Psoas muscle (tissue), 8 donors: ENCODE results near the gene STAG1. TPM values are rescaled to one million over a fixed set of nuclear protein-coding genes. Genes with fewer than 3 reads are reported as not detected.
A peak's percentile ranks its signal among the peaks of the same experiment; 100 is the strongest.
"Not testable (repeated sequence)": the region's sequence is repeated elsewhere in the genome, so short reads cannot be mapped to it uniquely, and the experiment has no call there.

ENCODE experiments used
- ATAC-seq, 4 donors: fragments of 200-7000 bp; cut with Tn5 transposase; one replicate each; pipeline ENCODE4 v1.9.1; 2020; ENCODE audit warnings: moderate library complexity in 3 of 4, mild to moderate bottlenecking in 2 of 4
- DNase-seq, 2 donors: peaks; one replicate each; pipeline ENCODE4 v3.0.0-alpha.2; 2020
- H3K27ac ChIP-seq: fragments of 200-600 bp; one replicate; pipeline ENCODE4 v1.8.0; 2022
- H3K27me3 ChIP-seq, 3 donors: fragments of 200-600 bp in 1 of 3; one replicate each; pipeline versions ENCODE4 v1.6.1 to v1.8.0; 2013 to 2022; ENCODE audit warnings: low read length in 2 of 3, mild to moderate bottlenecking in 2 of 3, moderate library complexity in 1 of 3; ENCODE audit not compliant: insufficient read depth in 3 of 3
- H3K36me3 ChIP-seq, 2 donors: fragments of 200-600 bp in 1 of 2; one replicate each; pipeline versions ENCODE4 v1.6.1 to v1.8.0; 2013 to 2022; ENCODE audit warnings: low read depth in 1 of 2, mild to moderate bottlenecking in 1 of 2, moderate library complexity in 1 of 2; ENCODE audit not compliant: insufficient read depth in 1 of 2
- H3K4me1 ChIP-seq: fragments of 200-600 bp; one replicate; pipeline ENCODE4 v1.8.0; 2022
- H3K4me3 ChIP-seq: fragments of 200-600 bp; one replicate; pipeline ENCODE4 v1.8.0; 2022; ENCODE audit warnings: mild to moderate bottlenecking
- H3K9me3 ChIP-seq: fragments of 200-600 bp; one replicate; pipeline ENCODE4 v1.8.0; 2022
- WGBS, 3 donors: extraction: QIAGEN DNeasy Blood & Tissue Kit; methylation state at CpG; one replicate each; pipeline versions ENCODE4 v1.1.6 to v1.1.7; 2013; 5-methylcytosine and 5-hydroxymethylcytosine counted together
- intact Hi-C, 2 donors: fragments of 100-400 bp; cut with DNase I; formaldehyde crosslinking; loops; one replicate each; pipeline versions ENCODE4 v1.11.0 to v1.14.2; 2022
- polyA plus RNA-seq, 3 donors: library from polyadenylated mRNA; stranded (reverse); fragments of 200-250 nt; gene quantifications; one replicate each; pipeline ENCODE4 v1.2.3, GENCODE V29; 2013
- total RNA-seq, 4 donors: library from RNA; stranded (reverse); fragmentation: NEBNext Ultra II Directional in 2 of 4; extraction: Animal tissue kit (Norgen Biotek cat#: 25700) in 2 of 4; gene quantifications; one replicate each; pipeline versions ENCODE4 v1.2.1 to v1.2.4, GENCODE V29; 2021 to 2023
- TF ChIP-seq, protein P1 (sequence below): fragments of 200-600 bp; IDR thresholded peaks from one replicate; pipeline ENCODE4 v1.8.0; 2022; ENCODE audit warnings: antibody characterized with exemption
- donor health status: healthy with polysubstance abuse.
- donor health status: DM: no; HTN: no; CAD: no; lungs with moderate emphysema.
- donor health status: Bipolar disorder and iron deficiency.
- donor health status: healthy.
- donor health status: DM: yes; HTN: yes; CAD: no.
- donor health status: DM: no; HTN: no; CAD: no.
- donor health status: DM: no; HTN: no; CAD: no.
- donor health status: DM: yes; HTN: yes; CAD: no.

STAG1 gene
- total and polyA plus RNA-seq, 7 donors = 8.8 to 27.7 (median 19.7) TPM

DNA sequence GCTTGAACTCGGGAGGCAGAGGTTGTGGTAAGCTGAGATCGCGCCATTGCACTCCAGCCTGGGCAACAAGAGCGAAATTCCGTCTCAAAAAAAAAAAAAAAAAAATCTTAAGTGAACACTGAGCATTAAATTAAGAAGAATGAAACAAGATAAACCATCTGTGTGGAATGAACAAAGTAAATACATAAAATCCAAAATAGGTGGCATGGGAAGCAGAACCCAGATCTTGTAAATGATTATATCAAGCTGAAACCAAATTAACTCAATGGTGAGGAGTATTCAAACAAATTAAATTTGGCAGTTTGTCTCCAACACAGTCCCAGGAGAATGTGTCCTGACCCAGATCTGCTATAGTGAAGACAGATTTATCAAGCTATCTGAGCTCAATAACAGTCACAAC lies 32.1 kb downstream of the STAG1 start:
- Histone ChIP-seq H3K9me3 (no peaks in the 10 kb centered on the region), H3K4me3 (no peak overlapping the region), H3K36me3 (no peaks in the 10 kb centered on the region), H3K4me1 (peaks cover 1% of the 10 kb centered on the region), H3K27me3 (no peaks in the 10 kb centered on the region), H3K27ac (no peak overlapping the region)
- DNase-seq (no peak), ATAC-seq (peak in 1 of 4 donors; percentile 37)
- intact Hi-C loops = no loop called here
- 84 to 95% (median 93%) methylated on average over 3 to 5 of the region's 5 CpGs for WGBS, 3 donors
- TF ChIP-seq, protein P1, sequence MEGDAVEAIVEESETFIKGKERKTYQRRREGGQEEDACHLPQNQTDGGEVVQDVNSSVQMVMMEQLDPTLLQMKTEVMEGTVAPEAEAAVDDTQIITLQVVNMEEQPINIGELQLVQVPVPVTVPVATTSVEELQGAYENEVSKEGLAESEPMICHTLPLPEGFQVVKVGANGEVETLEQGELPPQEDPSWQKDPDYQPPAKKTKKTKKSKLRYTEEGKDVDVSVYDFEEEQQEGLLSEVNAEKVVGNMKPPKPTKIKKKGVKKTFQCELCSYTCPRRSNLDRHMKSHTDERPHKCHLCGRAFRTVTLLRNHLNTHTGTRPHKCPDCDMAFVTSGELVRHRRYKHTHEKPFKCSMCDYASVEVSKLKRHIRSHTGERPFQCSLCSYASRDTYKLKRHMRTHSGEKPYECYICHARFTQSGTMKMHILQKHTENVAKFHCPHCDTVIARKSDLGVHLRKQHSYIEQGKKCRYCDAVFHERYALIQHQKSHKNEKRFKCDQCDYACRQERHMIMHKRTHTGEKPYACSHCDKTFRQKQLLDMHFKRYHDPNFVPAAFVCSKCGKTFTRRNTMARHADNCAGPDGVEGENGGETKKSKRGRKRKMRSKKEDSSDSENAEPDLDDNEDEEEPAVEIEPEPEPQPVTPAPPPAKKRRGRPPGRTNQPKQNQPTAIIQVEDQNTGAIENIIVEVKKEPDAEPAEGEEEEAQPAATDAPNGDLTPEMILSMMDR = no peak

DNA sequence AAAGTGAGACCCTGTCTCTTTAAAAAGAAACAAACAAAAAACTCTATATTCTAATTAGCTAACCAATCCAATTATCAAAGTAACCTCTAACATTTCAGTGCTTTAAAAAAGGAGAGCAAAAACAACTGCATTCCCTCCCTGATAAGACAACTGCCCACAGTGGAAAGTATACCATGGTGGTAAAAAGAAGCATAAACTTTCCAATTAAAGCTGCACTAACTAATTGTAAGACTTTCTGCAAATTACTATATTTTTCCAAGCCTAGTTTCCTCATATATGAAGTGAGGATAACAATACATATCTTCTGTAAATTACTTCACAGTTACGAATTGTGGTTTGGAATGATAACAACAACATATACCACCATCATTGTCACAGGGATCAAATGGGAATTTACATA lies 35.5 kb downstream of the STAG1 start:
- DNase-seq (no peak), ATAC-seq (no peak)
- H3K27ac ChIP-seq = no peak overlapping the region
- H3K9me3 ChIP-seq = no peaks in the 10 kb centered on the region
- H3K4me3 ChIP-seq = no peak overlapping the region
- H3K4me1 ChIP-seq = no peaks in the 10 kb centered on the region
- H3K27me3 ChIP-seq = no peaks in the 10 kb centered on the region
- WGBS, 3 donors = 89 to 91% (median 90%) methylated on average over 1 of the region's 1 CpG
- intact Hi-C loops = no loop called here
- TF ChIP-seq, protein P1 = no peak
- H3K36me3 ChIP-seq = peaks cover 0 to 6% of the 10 kb centered on the region in 2 donors

DNA sequence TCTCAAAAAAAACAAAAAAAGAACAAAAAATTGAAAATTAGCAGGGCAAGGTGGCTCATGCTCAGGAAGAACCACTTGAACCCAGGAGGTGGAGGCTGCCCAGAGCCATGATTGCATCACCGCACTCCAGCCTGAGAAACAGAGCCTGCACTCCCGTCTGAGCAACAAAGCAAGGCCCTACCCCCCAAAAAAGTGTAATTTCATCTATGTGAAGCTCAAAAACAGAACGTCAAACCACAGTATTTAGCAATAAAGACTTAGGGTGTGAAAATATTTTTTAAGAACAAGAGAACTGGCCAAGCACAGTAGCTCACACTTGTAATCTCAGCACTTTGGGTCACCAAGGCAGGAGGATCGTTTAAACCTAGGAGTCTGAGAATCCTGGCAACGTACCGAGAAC lies 38.2 kb downstream of the STAG1 start:
- no peak overlapping the region for H3K27ac ChIP-seq
- no peaks in the 10 kb centered on the region for H3K9me3 ChIP-seq
- intact Hi-C loops = no loop called here
- no peak overlapping the region for H3K4me3 ChIP-seq
- WGBS, 3 donors = 91 to 95% (median 94%) methylated on average over 6 of the region's 6 CpGs
- peaks cover under 1% of the 10 kb centered on the region for H3K4me1 ChIP-seq
- H3K36me3 ChIP-seq = peaks cover 0 to 6% of the 10 kb centered on the region in 2 donors
- TF ChIP-seq, protein P1 = no peak
- no peak for DNase-seq
- H3K27me3 ChIP-seq = no peaks in the 10 kb centered on the region
- ATAC-seq = no peak

DNA sequence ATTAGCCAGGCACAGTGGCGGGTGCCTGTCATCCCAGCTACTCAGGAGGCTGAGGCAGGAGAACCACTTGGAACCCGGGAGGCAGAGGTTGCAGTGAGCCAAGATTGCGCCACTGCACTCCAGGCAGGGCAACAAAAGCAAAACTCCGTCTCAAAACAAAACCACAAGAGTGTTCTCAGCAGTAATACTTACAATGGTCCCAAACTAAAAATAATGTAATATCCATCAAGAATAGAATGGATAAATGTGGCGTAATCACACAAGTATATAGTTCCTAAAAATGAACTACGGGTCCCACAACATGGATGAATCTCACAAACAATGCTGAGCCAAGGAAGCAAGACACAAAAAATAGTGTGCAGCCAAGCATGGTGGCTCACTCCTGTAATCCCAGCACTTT lies 39.2 kb downstream of the STAG1 start:
- WGBS, 3 donors = 91 to 99% (median 98%) methylated on average over 6 of the region's 6 CpGs
- H3K9me3 ChIP-seq = no peaks in the 10 kb centered on the region
- H3K36me3 ChIP-seq = peaks cover 0 to 6% of the 10 kb centered on the region in 2 donors
- H3K27ac ChIP-seq = no peak overlapping the region
- intact Hi-C loops = no loop called here
- no peaks in the 10 kb centered on the region for H3K27me3 ChIP-seq
- H3K4me1 ChIP-seq = peaks cover 10% of the 10 kb centered on the region
- DNase-seq (no peak), ATAC-seq (no peak)
- TF ChIP-seq, protein P1 = no peak
- no peak overlapping the region for H3K4me3 ChIP-seq

DNA sequence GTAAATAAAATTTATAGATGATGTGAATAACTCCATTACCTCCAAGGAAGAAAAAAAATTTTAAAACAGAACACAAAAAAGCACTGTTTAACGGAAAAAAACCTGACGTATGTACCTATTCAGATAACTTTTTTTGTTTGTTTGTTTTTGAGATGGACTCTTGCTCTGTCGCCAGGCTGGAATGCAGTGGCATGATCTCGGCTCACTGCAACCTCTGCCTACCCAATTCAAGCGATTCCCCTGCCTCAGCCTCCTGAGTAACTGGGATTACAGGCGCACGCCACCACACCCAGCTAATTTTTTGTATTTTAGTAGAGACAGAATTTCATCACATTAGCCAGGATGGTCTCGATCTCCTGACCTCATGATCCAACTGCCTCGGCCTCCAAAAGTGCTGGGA lies 40.3 kb downstream of the STAG1 start:
- DNase-seq, H3K27me3 ChIP-seq, ATAC-seq, H3K36me3 ChIP-seq, H3K9me3 ChIP-seq, H3K4me3 ChIP-seq, intact Hi-C loops, H3K27ac ChIP-seq: not testable (repeated sequence)
- H3K4me1 ChIP-seq = peaks cover 10% of the 10 kb centered on the region
- 90 to 98% (median 96%) methylated on average over 9 of the region's 9 CpGs for WGBS, 3 donors
